HG02973 (cell line): ENCODE data around the gene BRWD1.
"Not testable (repeated sequence)": the region's sequence is repeated elsewhere in the genome, so short reads cannot be mapped to it uniquely, and the experiment has no call there.

Experiments
- ATAC-seq: cut with Tn5 transposase; IDR thresholded peaks from one replicate; pipeline ENCODE4 v1.9.1; 2021; ENCODE audit warnings: moderate library complexity; ENCODE audit not compliant: unreplicated experiment

Gene BRWD1

GRCh38 chr21:39288987-39289386 lies 24.4 kb downstream of the BRWD1 start:
- ATAC-seq: no peak

- ATAC-seq: no peak
Observed at GRCh38 chr21:39282911-39283310, 30.5 kb downstream of the BRWD1 start.

GRCh38 chr21:39281853-39282252 lies 31.6 kb downstream of the BRWD1 start:
- no peak for ATAC-seq

- ATAC-seq: no peak
Observed at GRCh38 chr21:39281207-39281606, 32.2 kb downstream of the BRWD1 start.

- no peak for ATAC-seq
Observed at GRCh38 chr21:39269620-39270019, 43.8 kb downstream of the BRWD1 start.

- no peak for ATAC-seq
Observed at GRCh38 chr21:39265603-39266002, 47.8 kb downstream of the BRWD1 start.

GRCh38 chr21:39263372-39263771 lies 50.1 kb downstream of the BRWD1 start:
- ATAC-seq: no peak

- no peak for ATAC-seq
Observed at GRCh38 chr21:39258207-39258606, 55.2 kb downstream of the BRWD1 start.

- ATAC-seq: no peak
Observed at GRCh38 chr21:39251326-39251725, 62.1 kb downstream of the BRWD1 start.

- ATAC-seq: no peak
Observed at GRCh38 chr21:39238275-39238674, 75.2 kb downstream of the BRWD1 start.

- ATAC-seq: no peak
Observed at GRCh38 chr21:39232861-39233291, 80.6 kb downstream of the BRWD1 start.

- ATAC-seq: no peak
Observed at GRCh38 chr21:39224930-39225329, 88.5 kb downstream of the BRWD1 start.

- no peak for ATAC-seq
Observed at GRCh38 chr21:39221997-39222486, 91.4 kb downstream of the BRWD1 start.

GRCh38 chr21:39221282-39221996 lies 92.0 kb downstream of the BRWD1 start:
- no peak for ATAC-seq

GRCh38 chr21:39220875-39221274 lies 92.6 kb downstream of the BRWD1 start:
- not testable (repeated sequence) for ATAC-seq

GRCh38 chr21:39220150-39220549 lies 93.3 kb downstream of the BRWD1 start:
- no peak for ATAC-seq

- ATAC-seq: no peak
Observed at GRCh38 chr21:39218082-39218409, 95.4 kb downstream of the BRWD1 start.

- no peak for ATAC-seq
Observed at GRCh38 chr21:39217356-39218081, 95.9 kb downstream of the BRWD1 start.

- no peak for ATAC-seq
Observed at GRCh38 chr21:39216290-39216689, 97.1 kb downstream of the BRWD1 start.

- no peak for ATAC-seq
Observed at GRCh38 chr21:39215078-39215477, 98.4 kb downstream of the BRWD1 start.

GRCh38 chr21:39209334-39209688 lies 104.1 kb downstream of the BRWD1 start:
- ATAC-seq: no peak

- no peak for ATAC-seq
Observed at GRCh38 chr21:39208624-39209333, 104.7 kb downstream of the BRWD1 start.
